ENCODE measurements around the gene RRBP1.
"Not testable (repeated sequence)": the region's sequence is repeated elsewhere in the genome, so short reads cannot be mapped to it uniquely, and the experiment has no call there.

RRBP1 gene

GRCh38 chr20:17708675-17709360 lies 26.8 kb upstream of the RRBP1 start:
- Histone ChIP-seq H3K4me3 (replicated peaks; ENCODE audit: insufficient read depth, low read length) (no peak overlapping the region), H3K27ac (replicated peaks) (no peak overlapping the region), H3K27me3 (ENCODE audit: insufficient read depth, poor library complexity, severe bottlenecking) (no peaks in the 10 kb centered on the region)
- TF ChIP-seq REST (IDR thresholded peaks at IDR 0.05; ENCODE audit: insufficient replicate concordance, low read depth): no peak
- no peak for TF ChIP-seq SPI1 (IDR thresholded peaks at IDR 0.05; ENCODE audit: borderline replicate concordance, low read depth)
- TF ChIP-seq CTCF (IDR thresholded peaks at IDR 0.05; ENCODE audit: insufficient read depth, low read length): no peak
- no peak for TF ChIP-seq GABPA (IDR thresholded peaks at IDR 0.05; ENCODE audit: low read depth)
- TF ChIP-seq POLR2AphosphoS5 (IDR thresholded peaks at IDR 0.05; ENCODE audit: low read depth): no peak
- no peak for DNase-seq (ENCODE audit: low read depth in 1 of 2, low spot score in 1 of 2)

GRCh38 chr20:17707951-17708350 lies 25.9 kb upstream of the RRBP1 start:
- not testable (repeated sequence) for H3K27me3 ChIP-seq (ENCODE audit: insufficient read depth, poor library complexity, severe bottlenecking); H3K27ac ChIP-seq (replicated peaks); DNase-seq (ENCODE audit: low read depth in 1 of 2, low spot score in 1 of 2); H3K4me3 ChIP-seq (replicated peaks; ENCODE audit: insufficient read depth, low read length)

GRCh38 chr20:17706632-17707031 lies 24.6 kb upstream of the RRBP1 start:
- no peak overlapping the region for H3K4me3 ChIP-seq (replicated peaks; ENCODE audit: insufficient read depth, low read length)
- TF ChIP-seq CTCF (IDR thresholded peaks at IDR 0.05; ENCODE audit: insufficient read depth, low read length) (no peak), SPI1 (IDR thresholded peaks at IDR 0.05; ENCODE audit: borderline replicate concordance, low read depth) (no peak), POLR2AphosphoS5 (IDR thresholded peaks at IDR 0.05; ENCODE audit: low read depth) (no peak), GABPA (IDR thresholded peaks at IDR 0.05; ENCODE audit: low read depth) (no peak), REST (IDR thresholded peaks at IDR 0.05; ENCODE audit: insufficient replicate concordance, low read depth) (no peak)

GRCh38 chr20:17705916-17706315 lies 23.9 kb upstream of the RRBP1 start:
- DNase-seq (ENCODE audit: low read depth in 1 of 2, low spot score in 1 of 2): no peak
- Histone ChIP-seq H3K27ac (replicated peaks) (no peak overlapping the region), H3K4me3 (replicated peaks; ENCODE audit: insufficient read depth, low read length) (no peak overlapping the region), H3K27me3 (ENCODE audit: insufficient read depth, poor library complexity, severe bottlenecking) (no peaks in the 10 kb centered on the region)
- TF ChIP-seq REST (IDR thresholded peaks at IDR 0.05; ENCODE audit: insufficient replicate concordance, low read depth): no peak
- TF ChIP-seq SPI1 (IDR thresholded peaks at IDR 0.05; ENCODE audit: borderline replicate concordance, low read depth): no peak
- TF ChIP-seq GABPA (IDR thresholded peaks at IDR 0.05; ENCODE audit: low read depth): no peak
- TF ChIP-seq POLR2AphosphoS5 (IDR thresholded peaks at IDR 0.05; ENCODE audit: low read depth): no peak
- no peak for TF ChIP-seq CTCF (IDR thresholded peaks at IDR 0.05; ENCODE audit: insufficient read depth, low read length)

More at GRCh38 chr20:17706632-17707031, 24.6 kb upstream of the RRBP1 start:
- DNase-seq (ENCODE audit: low read depth in 1 of 2, low spot score in 1 of 2): no peak
- Histone ChIP-seq H3K27me3 (ENCODE audit: insufficient read depth, poor library complexity, severe bottlenecking) (no peaks in the 10 kb centered on the region), H3K27ac (replicated peaks) (no peak overlapping the region)

All from HL-60 (cell line).